ENCODE measurements around the gene ZNF599.
A peak's percentile ranks its signal among the peaks of the same experiment; 100 is the strongest.
"Not testable (repeated sequence)": the region's sequence is repeated elsewhere in the genome, so short reads cannot be mapped to it uniquely, and the experiment has no call there.

ZNF599 gene

GRCh38 chr19:34772697-34773554 is at the start of gene ZNF599:
TSS of gene ZNF599 (minus strand) at chr19:34773215. CDS start at chr19:34772841, 374 bp downstream.
- no peaks in the 10 kb centered on the region for H3K27me3 ChIP-seq
- peak within 1 kb of the TSS; percentile 78 to 99 (median 93) for H3K4me2 ChIP-seq
- no peaks in the 10 kb centered on the region for H4K20me1 ChIP-seq
- TF ChIP-seq Cebpa-rat (IDR thresholded peaks at IDR 0.05), result no peak
- H3K27ac ChIP-seq, result peak within 1 kb of the TSS; percentile 56 to 82 (median 77); a peak in 21 of 22 replicates
- H3K36me3 ChIP-seq, result peaks cover 11 to 37% (median 33%) of the 10 kb centered on the region in 11 experiments; a peak in 21 of 22 replicates
- H3K9me3 ChIP-seq (replicated peaks in 1 of 11), result peaks cover 8 to 86% (median 42%) of the 10 kb centered on the region in 11 experiments; a peak in 20 of 22 replicates
- H3K4me3 ChIP-seq, result peak within 1 kb of the TSS; percentile 65 to 95 (median 85)
- H3K9ac ChIP-seq, result peak within 1 kb of the TSS; percentile 80 to 88 (median 82)
- H3K4me1 ChIP-seq, result peaks cover 8 to 12% (median 10%) of the 10 kb centered on the region in 10 experiments; a peak in 18 of 20 replicates

GRCh38 chr19:34818270-34818669 is 45.3 kb upstream of the ZNF599 start:
- H4K20me1 ChIP-seq, result no peaks in the 10 kb centered on the region
- no peaks in the 10 kb centered on the region for H3K27me3 ChIP-seq
- no peak overlapping the region for H3K9ac ChIP-seq
- TF ChIP-seq Cebpa-rat (IDR thresholded peaks at IDR 0.05), result no peak
- peaks cover 0 to 18% (median 7%) of the 10 kb centered on the region in 10 experiments; a peak in 9 of 20 replicates for H3K4me1 ChIP-seq
- peaks cover 46 to 79% (median 56%) of the 10 kb centered on the region in 11 experiments for H3K9me3 ChIP-seq (replicated peaks in 1 of 11)
- no peak overlapping the region for H3K4me3 ChIP-seq
- H3K4me2 ChIP-seq, result no peak overlapping the region
- H3K36me3 ChIP-seq, result peaks cover 0 to 43% (median 31%) of the 10 kb centered on the region in 11 experiments; a peak in 20 of 22 replicates
- H3K27ac ChIP-seq, result no peak overlapping the region

GRCh38 chr19:34816708-34817107 is 43.7 kb upstream of the ZNF599 start:
- peaks cover 0 to 20% (median 7%) of the 10 kb centered on the region in 10 experiments; a peak in 9 of 20 replicates for H3K4me1 ChIP-seq
- no peak overlapping the region for H3K4me2 ChIP-seq
- TF ChIP-seq Cebpa-rat (IDR thresholded peaks at IDR 0.05), result no peak
- no peaks in the 10 kb centered on the region for H4K20me1 ChIP-seq
- H3K9ac ChIP-seq, result no peak overlapping the region
- H3K27ac ChIP-seq, result no peak overlapping the region
- H3K36me3 ChIP-seq, result peaks cover 0 to 43% (median 31%) of the 10 kb centered on the region in 11 experiments; a peak in 20 of 22 replicates
- no peaks in the 10 kb centered on the region for H3K27me3 ChIP-seq
- peaks cover 47 to 81% (median 62%) of the 10 kb centered on the region in 11 experiments for H3K9me3 ChIP-seq (replicated peaks in 1 of 11)
- no peak overlapping the region for H3K4me3 ChIP-seq

- Histone ChIP-seq H3K27ac (no peak overlapping the region), H3K4me2 (no peak overlapping the region), H3K27me3 (no peaks in the 10 kb centered on the region), H3K4me1 (peaks cover 0 to 9% (median 0%) of the 10 kb centered on the region in 10 experiments; a peak in 3 of 20 replicates), H3K9me3 (replicated peaks in 1 of 11) (peaks cover 35 to 71% (median 53%) of the 10 kb centered on the region in 11 experiments), H3K36me3 (peaks cover 0 to 8% (median 0%) of the 10 kb centered on the region in 11 experiments; a peak in 1 of 22 replicates), H3K9ac (no peak overlapping the region), H4K20me1 (no peaks in the 10 kb centered on the region), H3K4me3 (no peak overlapping the region)
- TF ChIP-seq Cebpa-rat (IDR thresholded peaks at IDR 0.05), result no peak
Measured at GRCh38 chr19:34808566-34808965, 35.6 kb upstream of the ZNF599 start.

GRCh38 chr19:34806976-34807860 is 34.2 kb upstream of the ZNF599 start:
- Histone ChIP-seq H3K4me3 (no peak overlapping the region), H3K27ac (no peak overlapping the region), H4K20me1 (no peaks in the 10 kb centered on the region), H3K36me3 (peaks cover 0 to 8% (median 0%) of the 10 kb centered on the region in 11 experiments; a peak in 3 of 22 replicates), H3K9ac (no peak overlapping the region), H3K27me3 (no peaks in the 10 kb centered on the region), H3K4me1 (peaks cover 0 to 9% (median 0%) of the 10 kb centered on the region in 10 experiments; a peak in 1 of 20 replicates), H3K4me2 (no peak overlapping the region), H3K9me3 (replicated peaks in 1 of 11) (peaks cover 42 to 75% (median 61%) of the 10 kb centered on the region in 11 experiments)
- TF ChIP-seq Cebpa-rat (IDR thresholded peaks at IDR 0.05), result no peak

GRCh38 chr19:34804115-34804514 is 31.1 kb upstream of the ZNF599 start:
- Histone ChIP-seq H3K27me3 (no peaks in the 10 kb centered on the region), H3K9ac (no peak overlapping the region), H3K9me3 (replicated peaks in 1 of 11) (peaks cover 64 to 93% (median 80%) of the 10 kb centered on the region in 11 experiments), H3K27ac (no peak overlapping the region), H3K36me3 (peaks cover 0 to 11% (median 0%) of the 10 kb centered on the region in 11 experiments; a peak in 5 of 22 replicates), H4K20me1 (no peaks in the 10 kb centered on the region), H3K4me2 (no peak overlapping the region), H3K4me3 (no peak overlapping the region), H3K4me1 (peaks cover 0 to 8% (median 0%) of the 10 kb centered on the region in 10 experiments; a peak in 1 of 20 replicates)
- TF ChIP-seq Cebpa-rat (IDR thresholded peaks at IDR 0.05), result no peak

- not testable (repeated sequence) for H4K20me1 ChIP-seq, H3K36me3 ChIP-seq, H3K27me3 ChIP-seq, H3K4me2 ChIP-seq, H3K4me1 ChIP-seq, H3K9ac ChIP-seq, H3K4me3 ChIP-seq
- Histone ChIP-seq H3K9me3 (replicated peaks in 1 of 11) (peaks cover 71 to 93% (median 83%) of the 10 kb centered on the region in 11 experiments), H3K27ac (0 out of 22 replicates have a peak overlapping the region, but pooled peaks of 1 of the 11 experiments have one; percentile 0)
Measured at GRCh38 chr19:34796953-34797352, 23.9 kb upstream of the ZNF599 start.

GRCh38 chr19:34794066-34794960 is 21.3 kb upstream of the ZNF599 start:
- H3K27me3 ChIP-seq, result no peaks in the 10 kb centered on the region
- H3K9ac ChIP-seq, result no peak overlapping the region
- no peak overlapping the region; a peak in 1 of 22 replicates for H3K27ac ChIP-seq
- H3K9me3 ChIP-seq (replicated peaks in 1 of 11), result peaks cover 53 to 91% (median 74%) of the 10 kb centered on the region in 11 experiments
- no peak overlapping the region; a peak in 1 of 22 replicates for H3K4me2 ChIP-seq
- no peak overlapping the region for H3K4me3 ChIP-seq
- no peaks in the 10 kb centered on the region for H3K36me3 ChIP-seq
- TF ChIP-seq Cebpa-rat (IDR thresholded peaks at IDR 0.05), result no peak
- peaks cover 0 to 4% (median 0%) of the 10 kb centered on the region in 10 experiments; a peak in 1 of 20 replicates for H3K4me1 ChIP-seq
- H4K20me1 ChIP-seq, result no peaks in the 10 kb centered on the region

Data from BLaER1 treated with 17β-estradiol and CSF1 and Interleukin-3, amounts not matched to agents 10 nM and 100 nM (cell line).